Measurements from ENCODE around the gene ZBTB46. TPM values are rescaled to one million over a fixed set of nuclear protein-coding genes. Genes with fewer than 3 reads are reported as not detected.

The ZBTB46 gene
- total RNA-seq, 1 donor from 2014 or later: 23.7 TPM

DNA sequence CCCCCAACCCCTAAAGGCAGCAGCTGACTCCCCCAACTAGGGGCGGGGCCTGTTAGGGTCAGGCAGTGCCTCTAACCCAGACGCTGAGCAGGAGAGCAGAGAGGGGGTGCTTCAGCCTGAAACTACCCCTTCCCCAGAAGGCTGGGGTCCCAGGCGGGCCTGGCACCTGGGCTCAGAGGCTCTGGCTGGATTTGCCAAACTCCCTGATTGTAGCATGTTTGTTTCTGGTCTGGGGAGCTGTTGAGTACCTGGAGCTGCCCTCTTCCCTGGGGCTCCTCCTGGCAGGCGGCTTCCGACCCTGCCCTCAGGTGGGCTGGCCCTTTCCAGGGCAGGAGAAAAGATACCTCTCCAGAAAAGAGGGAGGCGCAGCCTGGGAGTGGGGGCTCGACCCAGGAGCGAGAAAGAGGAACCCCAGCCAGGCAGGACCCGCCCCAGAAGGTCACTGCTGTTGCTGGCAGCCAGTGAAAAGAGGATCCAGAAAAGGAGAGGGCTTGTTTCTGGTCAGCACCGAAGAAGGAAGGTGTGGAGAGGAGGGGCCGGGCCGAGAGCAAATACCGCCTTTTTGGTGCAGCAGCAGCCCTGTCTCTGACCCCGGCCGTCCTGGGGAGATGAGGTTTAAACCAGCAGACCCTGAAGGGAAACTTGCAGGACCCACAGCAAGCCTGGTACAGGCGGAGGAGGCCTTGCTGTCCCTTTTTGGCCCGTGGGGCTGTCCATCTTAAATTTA is 29.4 kb upstream of the ZBTB46 start:
- Mint-ChIP-seq H3K4me3 (no peak overlapping the region), H3K4me1 (peaks cover 50% of the 10 kb centered on the region), H3K27me3 (ENCODE audit: low read depth) (peaks cover 2% of the 10 kb centered on the region), H3K9me3 (no peaks in the 10 kb centered on the region), H3K36me3 (ENCODE audit: low read depth) (peaks cover 2% of the 10 kb centered on the region), H3K27ac (ENCODE audit: unreplicated experiment) (no peak overlapping the region)
- DNase-seq (ENCODE audit: low read depth, low spot score): no peak
- TF ChIP-seq, protein P1, sequence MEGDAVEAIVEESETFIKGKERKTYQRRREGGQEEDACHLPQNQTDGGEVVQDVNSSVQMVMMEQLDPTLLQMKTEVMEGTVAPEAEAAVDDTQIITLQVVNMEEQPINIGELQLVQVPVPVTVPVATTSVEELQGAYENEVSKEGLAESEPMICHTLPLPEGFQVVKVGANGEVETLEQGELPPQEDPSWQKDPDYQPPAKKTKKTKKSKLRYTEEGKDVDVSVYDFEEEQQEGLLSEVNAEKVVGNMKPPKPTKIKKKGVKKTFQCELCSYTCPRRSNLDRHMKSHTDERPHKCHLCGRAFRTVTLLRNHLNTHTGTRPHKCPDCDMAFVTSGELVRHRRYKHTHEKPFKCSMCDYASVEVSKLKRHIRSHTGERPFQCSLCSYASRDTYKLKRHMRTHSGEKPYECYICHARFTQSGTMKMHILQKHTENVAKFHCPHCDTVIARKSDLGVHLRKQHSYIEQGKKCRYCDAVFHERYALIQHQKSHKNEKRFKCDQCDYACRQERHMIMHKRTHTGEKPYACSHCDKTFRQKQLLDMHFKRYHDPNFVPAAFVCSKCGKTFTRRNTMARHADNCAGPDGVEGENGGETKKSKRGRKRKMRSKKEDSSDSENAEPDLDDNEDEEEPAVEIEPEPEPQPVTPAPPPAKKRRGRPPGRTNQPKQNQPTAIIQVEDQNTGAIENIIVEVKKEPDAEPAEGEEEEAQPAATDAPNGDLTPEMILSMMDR (conservative IDR thresholded peaks at IDR 0.05): no peak

DNA sequence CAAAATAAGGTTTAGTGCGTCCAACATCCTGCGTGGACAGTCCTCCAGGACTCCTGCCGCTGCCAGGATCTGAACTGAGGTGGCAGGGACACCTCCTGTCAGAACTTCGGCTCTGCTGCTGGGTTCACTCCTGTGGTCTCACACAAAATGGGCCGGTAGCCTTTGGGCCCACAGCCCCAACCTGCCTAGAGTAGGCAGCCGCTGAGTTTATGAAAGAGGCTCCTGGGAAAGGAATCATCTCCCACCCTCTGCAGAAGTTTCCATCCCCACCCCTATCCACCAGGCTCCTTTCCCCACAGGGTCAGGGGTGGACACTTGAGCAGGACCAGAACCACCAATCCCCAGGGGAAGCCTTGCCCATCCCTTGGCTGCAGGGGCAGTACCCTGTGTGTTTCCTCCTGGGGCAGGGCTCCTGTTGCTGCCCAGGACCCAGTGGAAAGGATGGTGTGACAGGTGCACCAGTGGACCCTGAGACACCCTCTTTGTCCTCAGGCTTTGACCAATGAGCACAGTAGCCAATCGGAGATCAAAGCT is 28.2 kb upstream of the ZBTB46 start:
- H3K9me3 Mint-ChIP-seq: no peaks in the 10 kb centered on the region
- H3K27ac Mint-ChIP-seq (ENCODE audit: unreplicated experiment): peak overlapping the region; percentile 81
- H3K4me1 Mint-ChIP-seq: peaks cover 44% of the 10 kb centered on the region
- no peak for DNase-seq (ENCODE audit: low read depth, low spot score)
- TF ChIP-seq, protein P1 (conservative IDR thresholded peaks at IDR 0.05): no peak
- H3K4me3 Mint-ChIP-seq: peak overlapping the region; percentile 80
- peaks cover 2% of the 10 kb centered on the region for H3K36me3 Mint-ChIP-seq (ENCODE audit: low read depth)
- peaks cover 2% of the 10 kb centered on the region for H3K27me3 Mint-ChIP-seq (ENCODE audit: low read depth)

DNA sequence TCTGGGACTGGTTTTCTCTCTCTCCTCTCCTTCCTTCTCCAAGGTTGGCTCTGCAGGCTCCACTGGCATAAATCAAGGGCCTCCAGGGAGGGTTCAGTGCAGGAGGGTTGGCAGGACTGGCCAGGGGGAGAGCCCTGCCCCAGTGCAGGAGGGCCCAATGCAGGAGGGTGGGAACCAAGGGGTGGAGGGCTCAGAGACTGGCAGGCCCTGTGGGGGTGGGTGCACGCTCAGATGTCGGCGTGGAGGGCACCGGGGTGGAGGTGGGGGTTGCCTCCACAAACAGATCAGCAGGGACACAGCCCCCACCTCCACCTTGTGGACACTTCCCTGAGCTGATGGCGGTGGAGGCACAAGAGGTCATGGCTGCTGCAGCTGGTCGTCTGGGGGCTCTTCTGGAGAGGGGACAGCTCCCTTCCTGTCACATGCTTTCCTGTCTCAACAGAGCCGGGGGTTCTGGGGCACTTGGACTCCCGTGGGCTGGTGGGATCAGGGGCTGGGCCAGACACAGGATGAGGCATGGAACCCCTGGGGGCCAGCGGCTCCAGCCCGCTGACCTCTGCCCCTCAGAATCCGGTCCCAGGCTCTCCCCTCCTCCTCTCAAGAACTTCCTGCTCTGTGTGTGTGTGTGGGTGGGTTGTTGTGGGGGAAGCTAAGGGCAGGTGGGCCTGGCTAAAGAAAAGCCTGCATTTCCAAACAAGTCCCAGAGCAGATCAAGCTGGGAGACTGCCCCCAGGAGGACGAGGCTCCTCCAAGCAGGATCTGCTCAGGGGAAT is 27.5 kb upstream of the ZBTB46 start:
- H3K9me3 Mint-ChIP-seq: no peaks in the 10 kb centered on the region
- H3K4me3 Mint-ChIP-seq: peak overlapping the region; percentile 80
- peaks cover 37% of the 10 kb centered on the region for H3K4me1 Mint-ChIP-seq

GRCh38 chr20:63857764-63858392 is 26.8 kb upstream of the ZBTB46 start:
- H3K4me1 Mint-ChIP-seq: peaks cover 35% of the 10 kb centered on the region
- H3K27ac Mint-ChIP-seq (ENCODE audit: unreplicated experiment): peak overlapping the region; percentile 62
- TF ChIP-seq, protein P1 (conservative IDR thresholded peaks at IDR 0.05): no peak
- DNase-seq (ENCODE audit: low read depth, low spot score): no peak
- H3K9me3 Mint-ChIP-seq: no peaks in the 10 kb centered on the region
- H3K27me3 Mint-ChIP-seq (ENCODE audit: low read depth): peaks cover 2% of the 10 kb centered on the region
- H3K36me3 Mint-ChIP-seq (ENCODE audit: low read depth): no peaks in the 10 kb centered on the region
- H3K4me3 Mint-ChIP-seq: peak overlapping the region; percentile 80

More for the DNA sequence above, 27.5 kb upstream of the ZBTB46 start:
- TF ChIP-seq, protein P1 (conservative IDR thresholded peaks at IDR 0.05): peak; percentile 28
- Mint-ChIP-seq H3K27me3 (ENCODE audit: low read depth) (peaks cover 2% of the 10 kb centered on the region), H3K36me3 (ENCODE audit: low read depth) (peaks cover 2% of the 10 kb centered on the region), H3K27ac (ENCODE audit: unreplicated experiment) (peak overlapping the region; percentile 81)
- no peak for DNase-seq (ENCODE audit: low read depth, low spot score)

DNA sequence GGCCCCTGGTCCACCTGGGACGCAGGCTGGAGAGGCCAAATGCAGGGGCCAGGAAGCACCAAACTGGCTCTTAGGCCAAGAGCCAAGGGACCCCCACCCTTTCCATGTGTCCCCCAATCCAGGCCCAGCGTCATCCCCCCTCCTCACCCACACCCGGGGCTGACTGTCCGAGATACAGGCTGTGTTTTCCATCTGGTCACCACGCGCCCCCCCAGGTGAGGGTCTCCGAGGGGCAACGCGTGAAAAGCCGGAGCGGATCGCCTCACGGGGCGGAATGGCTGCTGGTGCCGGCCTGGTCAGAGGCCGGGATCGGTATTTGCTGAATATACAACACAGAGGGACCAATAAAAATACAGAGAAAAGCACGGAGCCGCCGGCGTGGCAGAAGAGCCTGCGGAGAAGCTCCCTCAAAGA is 25.0 kb upstream of the ZBTB46 start:
- Mint-ChIP-seq H3K9me3 (no peaks in the 10 kb centered on the region), H3K4me3 (peak overlapping the region; percentile 62), H3K27ac (ENCODE audit: unreplicated experiment) (no peak overlapping the region), H3K36me3 (ENCODE audit: low read depth) (no peaks in the 10 kb centered on the region), H3K4me1 (peaks cover 38% of the 10 kb centered on the region), H3K27me3 (ENCODE audit: low read depth) (peaks cover 2% of the 10 kb centered on the region)
- TF ChIP-seq, protein P1 (conservative IDR thresholded peaks at IDR 0.05): no peak
- no peak for DNase-seq (ENCODE audit: low read depth, low spot score)

Data from neural crest cell (in vitro differentiated cells).